B cell (primary cell): ENCODE results near the gene HOXA1. TPM values are rescaled to one million over a fixed set of nuclear protein-coding genes. Genes with fewer than 3 reads are reported as not detected.

Experiments
- ATAC-seq: fragments of 200-7000 bp; cut with Tn5 transposase; one replicate; pipeline ENCODE4 v1.10.0; 2021; ENCODE audit warnings: low read depth, mild to moderate bottlenecking, moderate number of reproducible peaks, moderate library complexity
- CTCF ChIA-PET: fragments of 350-600 bp; sonication (Branson Sonifier 250); formaldehyde crosslinking; loops from one replicate; lab custom pipeline; 2021; ENCODE audit warnings: antibody characterized with exemption, inconsistent platforms; lab: Charles Lee
- POLR2A ChIA-PET: fragments of 350-600 bp; sonication (Branson Sonifier 250); formaldehyde crosslinking; loops from one replicate; lab custom pipeline; 2021; ENCODE audit warnings: antibody characterized with exemption; lab: Charles Lee
- DNase-seq: peaks from one replicate; pipeline ENCODE4 v3.0.0; 2013
- H2AFZ ChIP-seq: 2 replicates; pipeline ENCODE4 v1.6.1; 2012; ENCODE audit warnings: mild to moderate bottlenecking, low read depth, low read length; ENCODE audit not compliant: insufficient read depth, poor library complexity, severe bottlenecking
- H3K27ac ChIP-seq, 2 donors: 1 replicate in 1 of 2; 2 replicates in 1 of 2; pipeline ENCODE4 v1.5.1; 2012 to 2013; ENCODE audit warnings: low read length in 2 of 2, mild to moderate bottlenecking in 2 of 2, moderate library complexity in 1 of 2
- H3K27me3 ChIP-seq, 4 experiments: fragments of 200-600 bp in 1 of 4; sonication (generic) in 1 of 4; replicated peaks in 1 of 4; 1 replicate in 2 of 4; 2 replicates in 2 of 4; pipeline versions ENCODE4 v1.6.1 to v1.7.0; 2013 to 2016; ENCODE audit warnings: low read length in 3 of 4, mild to moderate bottlenecking in 2 of 4, mixed read lengths in 1 of 4, moderate library complexity in 1 of 4; ENCODE audit not compliant: insufficient read depth in 4 of 4, control insufficient read depth in 3 of 4; ENCODE audit errors: control extremely low read depth in 1 of 4
- H3K36me3 ChIP-seq, 2 experiments: replicated peaks in 1 of 2; 1 replicate in 1 of 2; 2 replicates in 1 of 2; pipeline versions ENCODE4 v1.6.1 to v1.7.1; 2013; ENCODE audit warnings: low read length in 1 of 2; ENCODE audit not compliant: insufficient read depth in 2 of 2, control insufficient read depth in 1 of 2; ENCODE audit errors: control extremely low read depth in 1 of 2, extremely low read depth in 1 of 2
- H3K4me1 ChIP-seq, 2 donors: fragments of 200-600 bp in 1 of 2; sonication (generic) in 1 of 2; 1 replicate in 1 of 2; 2 replicates in 1 of 2; pipeline versions ENCODE4 v1.5.1 to v1.6.1; 2013 to 2017; ENCODE audit warnings: low read length in 2 of 2; ENCODE audit not compliant: control insufficient read depth in 2 of 2, insufficient read depth in 2 of 2
- H3K4me2 ChIP-seq: replicated peaks from 2 replicates; pipeline ENCODE3; 2012; ENCODE audit warnings: mild to moderate bottlenecking, low read depth, low read length; ENCODE audit not compliant: poor library complexity, severe bottlenecking
- H3K4me3 ChIP-seq, 5 experiments: fragments of 200-600 bp in 1 of 5; sonication (generic) in 1 of 5; 1 replicate in 3 of 5; 2 replicates in 2 of 5; pipeline versions ENCODE4 v1.5.1 to v1.7.0; 2011 to 2016; ENCODE audit warnings: low read length in 4 of 5, mild to moderate bottlenecking in 4 of 5, low read depth in 2 of 5, control low read depth in 1 of 5, moderate library complexity in 1 of 5; ENCODE audit not compliant: insufficient read depth in 1 of 5; ENCODE audit errors: control extremely low read depth in 1 of 5, extremely low read depth in 1 of 5
- H3K79me2 ChIP-seq: fragments of 200-600 bp; sonication (generic); one replicate; pipeline ENCODE4 v1.6.0; 2016; ENCODE audit warnings: low read length; ENCODE audit not compliant: control insufficient read depth, insufficient read depth
- H3K9ac ChIP-seq: fragments of 200-600 bp; sonication (generic); 2 replicates; pipeline ENCODE4 v1.6.1; 2017; ENCODE audit warnings: mild to moderate bottlenecking, low read length, moderate library complexity
- H3K9me3 ChIP-seq, 3 donors: one replicate each; pipeline versions ENCODE4 v1.6.1 to v1.7.1; 2013; ENCODE audit warnings: low read length in 2 of 3; ENCODE audit not compliant: control insufficient read depth in 2 of 3, insufficient read depth in 1 of 3; ENCODE audit errors: control extremely low read depth in 1 of 3
- H4K20me1 ChIP-seq: 2 replicates; pipeline ENCODE4 v1.6.0; 2012; ENCODE audit warnings: mild to moderate bottlenecking, low read length; ENCODE audit not compliant: insufficient read depth, control insufficient read depth, poor library complexity, severe bottlenecking
- H3K27ac Mint-ChIP-seq: one replicate; pipeline ENCODE4 v1.8.0; 2021; ENCODE audit warnings: mixed read lengths
- H3K27me3 Mint-ChIP-seq: one replicate; pipeline ENCODE4 v1.8.0; 2021; ENCODE audit warnings: mixed read lengths
- H3K4me1 Mint-ChIP-seq: one replicate; pipeline ENCODE4 v1.8.0; 2021; ENCODE audit warnings: mixed read lengths
- H3K4me3 Mint-ChIP-seq: one replicate; pipeline ENCODE4 v1.8.0; 2021; ENCODE audit warnings: mixed read lengths
- H3K9me3 Mint-ChIP-seq: one replicate; pipeline ENCODE4 v1.8.0; 2022; ENCODE audit warnings: mixed read lengths; ENCODE audit not compliant: insufficient read depth
- CTCF ChIP-seq: fragments of 200-600 bp; IDR thresholded peaks from one replicate; pipeline ENCODE4 v1.8.0; 2022; ENCODE audit warnings: antibody characterized with exemption, mild to moderate bottlenecking
- EZH2 ChIP-seq: IDR thresholded peaks from 2 replicates; pipeline ENCODE4 v1.6.1; 2012; ENCODE audit warnings: borderline replicate concordance, low read depth, mild to moderate bottlenecking, moderate library complexity, low read length; ENCODE audit not compliant: insufficient read depth, poor library complexity, severe bottlenecking
- WGBS: methylation state at CpG from one replicate; pipeline ENCODE4 v1.1.5; 2013; ENCODE audit warnings: missing lambda C conversion rate; ENCODE audit not compliant: insufficient coverage; 5-methylcytosine and 5-hydroxymethylcytosine counted together
- intact Hi-C: fragments of 100-400 bp; cut with micrococcal nuclease; formaldehyde crosslinking; loops from one replicate; pipeline ENCODE4 v1.10.0; 2022
- polyA plus RNA-seq: library from polyadenylated mRNA; depleted of rRNA; stranded (reverse); fragments of >200 nt; gene quantifications from 2 replicates; pipeline ENCODE4 v1.2.3, GENCODE V29; 2012
- total RNA-seq, 2 donors: library from RNA; stranded (reverse); fragments of 120-200 nt in 1 of 2; gene quantifications; 1 replicate in 1 of 2; 2 replicates in 1 of 2; pipeline versions ENCODE4 v1.2.3 to v1.2.4, GENCODE V29; 2013 to 2022

The HOXA1 gene
- total and polyA plus RNA-seq, 2 donors (not counting 1 experiment from before 2014, with no cell fraction given), result 0.13 to 0.37 TPM

- H3K9me3 Mint-ChIP-seq, result no peaks in the 10 kb centered on the region
- Histone ChIP-seq H3K4me1 (no peaks in the 10 kb centered on the region), H3K27me3 (no peaks in the 10 kb centered on the region), H2AFZ (no peak overlapping the region), H3K9me3 (peaks cover 0 to 4% (median 0%) of the 10 kb centered on the region in 3 donors), H3K79me2 (no peaks in the 10 kb centered on the region), H3K27ac (no peak overlapping the region), H3K4me3 (no peak overlapping the region), H3K36me3 (no peaks in the 10 kb centered on the region), H3K4me2 (no peak overlapping the region), H4K20me1 (no peaks in the 10 kb centered on the region), H3K9ac (no peak overlapping the region)
- H3K4me3 Mint-ChIP-seq, result no peak overlapping the region
- POLR2A ChIA-PET, result no interaction called here
- H3K27me3 Mint-ChIP-seq, result peaks cover 12% of the 10 kb centered on the region
- intact Hi-C loops, result no loop called here
- no peaks in the 10 kb centered on the region for H3K4me1 Mint-ChIP-seq
- no peak for ATAC-seq
- CTCF ChIA-PET, result interaction anchor here (0.8 kb wide), 1 partner anchor 33 kb away, joined by 3 read pairs; no protein-coding TSS in a partner anchor
- no peak for DNase-seq
- TF ChIP-seq CTCF, result no peak
- TF ChIP-seq EZH2, result no peak
- H3K27ac Mint-ChIP-seq, result no peak overlapping the region
Measured at GRCh38 chr7:27073076-27073475, 22.7 kb downstream of the HOXA1 start.

GRCh38 chr7:27071622-27072390 is 24.0 kb downstream of the HOXA1 start:
- H3K27me3 Mint-ChIP-seq, result peaks cover 16% of the 10 kb centered on the region
- Histone ChIP-seq H3K27me3 (peaks cover 0 to 3% (median 0%) of the 10 kb centered on the region in 4 experiments), H3K9me3 (peaks cover 0 to 4% (median 0%) of the 10 kb centered on the region in 3 donors), H4K20me1 (no peaks in the 10 kb centered on the region), H3K4me3 (no peak overlapping the region), H3K36me3 (no peaks in the 10 kb centered on the region), H3K4me1 (no peaks in the 10 kb centered on the region), H2AFZ (no peak overlapping the region), H3K4me2 (no peak overlapping the region), H3K79me2 (no peaks in the 10 kb centered on the region), H3K9ac (no peak overlapping the region), H3K27ac (no peak overlapping the region)
- TF ChIP-seq CTCF (no peak), EZH2 (no peak)
- ChIA-PET CTCF (no interaction called here), POLR2A (no interaction called here)
- no peaks in the 10 kb centered on the region for H3K4me1 Mint-ChIP-seq
- no peaks in the 10 kb centered on the region for H3K9me3 Mint-ChIP-seq
- no peak for DNase-seq
- H3K4me3 Mint-ChIP-seq, result no peak overlapping the region
- ATAC-seq, result no peak
- intact Hi-C loops, result no loop called here
- WGBS, result 100% methylated on average over 2 of the region's 6 CpGs
- no peak overlapping the region for H3K27ac Mint-ChIP-seq
